ENCODE results near the gene DMWD. TPM values are rescaled to one million over a fixed set of nuclear protein-coding genes. Genes with fewer than 3 reads are reported as not detected.

DMWD gene
- total RNA-seq: 10 to 100 TPM; 46.7 to 47.1 TPM

GRCh38 chr19:45792470-45793177 is at the start of gene DMWD:
TSS of gene DMWD (minus strand) at chr19:45792845. CDS start at chr19:45792756, 89 bp downstream.

GRCh38 chr19:45814851-45815480 is 22.3 kb upstream of the DMWD start, which contains the start of gene RSPH6A:
TSS of gene RSPH6A (minus strand) at chr19:45815308. CDS start at chr19:45815176, 132 bp downstream.

DNA sequence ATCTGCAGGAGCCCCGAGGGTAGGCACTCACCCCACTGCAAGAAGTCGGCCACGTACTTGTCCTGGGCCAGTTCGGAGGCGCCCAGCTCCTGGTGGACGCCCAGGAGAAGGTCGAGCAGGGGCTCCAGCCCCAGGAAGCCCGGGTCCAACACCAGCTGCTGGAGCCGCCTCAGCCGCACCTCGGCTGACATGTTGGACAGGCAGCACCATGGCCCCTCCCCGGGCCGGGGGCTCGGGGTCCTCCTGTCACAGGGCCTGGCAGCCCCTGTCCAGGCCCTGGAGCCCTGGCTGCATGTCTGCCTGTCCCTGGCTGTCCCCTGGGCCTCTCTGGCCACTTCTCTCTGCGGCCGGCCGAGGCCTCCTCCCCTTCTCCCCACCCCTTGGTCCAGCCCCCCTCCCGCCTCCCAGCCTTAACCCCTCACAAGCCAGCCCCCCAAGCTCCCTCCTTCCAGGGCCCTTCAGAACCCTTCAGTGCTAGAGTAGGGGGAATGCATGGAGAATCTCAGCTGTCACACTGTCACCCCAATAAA is 10.4 kb downstream of the DMWD start, which contains the start of gene DMPK:
DMPK (minus strand) TSS at position 329 of the 530 bp plus-strand sequence; CDS start at position 191, 138 bp downstream.

GRCh38 chr19:45768984-45769782 is 23.5 kb downstream of the DMWD start, which contains the start of gene SIX5:
TSS of gene SIX5 (minus strand) at chr19:45769252. CDS start at chr19:45768844, 408 bp downstream.

DNA sequence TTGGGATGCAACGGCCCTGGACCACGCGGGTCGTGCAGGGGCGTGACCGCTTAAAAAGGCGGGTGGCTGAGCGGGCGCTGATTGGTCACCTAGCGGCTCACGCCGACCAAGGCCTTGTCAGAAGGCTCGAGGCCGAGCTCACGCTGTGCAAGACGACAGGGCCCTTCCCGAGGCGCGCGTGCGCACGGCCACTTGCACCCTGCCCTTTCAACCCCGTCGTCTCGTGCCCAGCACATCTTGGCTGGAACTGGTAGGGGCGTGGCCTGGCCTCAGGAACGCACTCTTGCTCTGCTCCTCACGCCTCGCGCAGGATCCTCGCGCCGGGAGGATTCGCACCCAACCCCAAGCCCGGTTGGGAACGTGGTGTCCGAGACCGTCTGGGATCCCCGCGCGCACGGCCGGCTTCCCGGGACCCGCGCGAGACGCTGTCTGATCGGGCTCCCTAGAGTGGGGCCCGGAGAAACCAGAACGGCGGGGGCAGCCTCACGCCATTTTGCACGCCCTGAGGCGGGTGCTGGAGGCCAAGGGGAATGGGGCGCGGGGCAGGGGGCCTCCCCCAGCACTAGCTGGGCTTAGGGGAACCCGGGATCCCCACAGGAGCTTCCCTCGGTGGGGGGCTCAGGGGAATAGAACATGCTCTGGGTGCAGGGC is 59.4 kb downstream of the DMWD start, which contains the start of gene MEIOSIN:
MEIOSIN (plus strand) TSS at position 280 of the 651 bp plus-strand sequence. CDS start 1,938 bp downstream, outside the sequence.

Other genes starting within 250 kb of the DMWD start
- gene OPA3, start 208.0 kb downstream of the DMWD start, total RNA-seq: 10 to 100 TPM; 13.0 to 15.2 TPM
- not detected for gene GPR4, start 190.6 kb downstream of the DMWD start, total RNA-seq
- 10 to 100 TPM; 94.8 to 97.6 TPM for gene EML2, start 153.4 kb downstream of the DMWD start, total RNA-seq
- 1 to 10 TPM; 4.2 to 4.8 TPM for gene GIPR, start 124.6 kb downstream of the DMWD start, total RNA-seq
- 100 to 1,000 TPM; 575 to 607 TPM for gene SNRPD2, start 100.9 kb downstream of the DMWD start, total RNA-seq
- 1 to 10 TPM; 6.7 to 8.4 TPM for gene QPCTL, start 100.2 kb downstream of the DMWD start, total RNA-seq
- 10 to 100 TPM; 33.6 to 40.3 TPM for gene FBXO46, start 61.9 kb downstream of the DMWD start, total RNA-seq
- not detected for gene MEIOSIN, start 59.4 kb downstream of the DMWD start, total RNA-seq
- 1 to 10 TPM; 1.0 to 1.2 TPM for gene SIX5, start 23.6 kb downstream of the DMWD start, total RNA-seq
- 10 to 100 TPM; 24.8 to 27.0 TPM for gene DMPK, start 10.4 kb downstream of the DMWD start, total RNA-seq
- gene RSPH6A, start 22.5 kb upstream of the DMWD start, total RNA-seq: under 1 TPM; 0.28 to 0.34 TPM
- 10 to 100 TPM; 78.7 to 83.3 TPM for gene SYMPK, start 70.3 kb upstream of the DMWD start, total RNA-seq
- gene FOXA3, start 71.5 kb upstream of the DMWD start, total RNA-seq: not detected
- gene IRF2BP1, start 93.3 kb upstream of the DMWD start, total RNA-seq: 10 to 100 TPM; 20.2 to 20.8 TPM
- 10 to 100 TPM; 10.1 to 10.8 TPM for gene MYPOP, start 109.8 kb upstream of the DMWD start, total RNA-seq
- gene NANOS2, start 121.9 kb upstream of the DMWD start, total RNA-seq: not detected
- under 1 TPM; 0.17 to 0.18 TPM for gene NOVA2, start 181.0 kb upstream of the DMWD start, total RNA-seq
- gene CCDC61, start 202.6 kb upstream of the DMWD start, total RNA-seq: 10 to 100 TPM; 26.9 to 27.9 TPM
- not detected for gene PGLYRP1, start 230.2 kb upstream of the DMWD start, total RNA-seq
- gene IGFL4, start 248.2 kb upstream of the DMWD start, total RNA-seq: not detected

Data from activated naive CD4-positive, alpha-beta T cell treated with anti-CD3 and anti-CD28 coated beads, Interleukin-2, amount 10 ng/mL, durations not matched to agents 5 hours and 36 hours (primary cell).